CD4-positive, alpha-beta T cell treated with Interleukin-15 for 1 hour (primary cell): ENCODE data around the gene AAGAB.
"Not testable (repeated sequence)": the region's sequence is repeated elsewhere in the genome, so short reads cannot be mapped to it uniquely, and the experiment has no call there.

ENCODE experiments used
- DNase-seq: peaks from one replicate; pipeline ENCODE4 v3.0.0-alpha.2; 2020

AAGAB gene

DNA sequence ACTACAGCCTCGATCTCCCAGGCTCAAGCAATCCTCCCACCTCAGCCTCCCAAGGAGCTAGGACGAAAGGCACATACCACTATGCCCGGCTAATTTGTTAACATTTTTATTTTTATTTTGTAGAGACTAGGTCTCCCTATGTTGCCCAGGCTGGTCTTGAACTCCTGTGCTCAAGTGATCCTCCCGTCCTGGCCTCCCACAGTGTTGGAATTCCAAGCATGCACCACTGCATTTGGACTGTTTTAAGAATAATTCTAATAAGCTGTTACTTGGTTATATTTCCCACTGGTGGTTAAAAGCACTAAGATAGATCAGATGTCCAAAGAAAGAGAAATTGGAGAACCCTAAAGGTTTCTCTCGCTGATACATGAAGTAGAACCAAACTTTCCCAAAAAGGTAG lies 3.1 kb downstream of the AAGAB start:
- no peak for DNase-seq

DNA sequence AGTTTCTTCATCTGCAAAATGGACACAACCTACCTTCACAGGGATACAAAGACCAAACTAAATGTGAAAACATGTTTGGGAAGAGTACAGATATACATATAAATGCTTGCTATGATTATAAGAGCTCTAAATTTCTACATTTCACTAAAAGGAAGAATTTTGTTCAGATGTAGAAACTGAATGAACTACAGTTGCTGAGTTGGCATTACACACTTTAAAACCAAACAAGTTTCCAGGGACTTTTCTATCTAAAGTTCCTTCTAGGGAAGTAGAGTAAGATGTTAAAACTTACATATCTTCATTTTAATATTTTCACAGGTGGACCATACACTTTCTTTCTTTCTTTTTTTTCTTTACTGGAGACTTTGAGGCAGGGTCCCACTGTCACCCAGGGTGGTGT lies 4.6 kb downstream of the AAGAB start:
- no peak for DNase-seq

DNA sequence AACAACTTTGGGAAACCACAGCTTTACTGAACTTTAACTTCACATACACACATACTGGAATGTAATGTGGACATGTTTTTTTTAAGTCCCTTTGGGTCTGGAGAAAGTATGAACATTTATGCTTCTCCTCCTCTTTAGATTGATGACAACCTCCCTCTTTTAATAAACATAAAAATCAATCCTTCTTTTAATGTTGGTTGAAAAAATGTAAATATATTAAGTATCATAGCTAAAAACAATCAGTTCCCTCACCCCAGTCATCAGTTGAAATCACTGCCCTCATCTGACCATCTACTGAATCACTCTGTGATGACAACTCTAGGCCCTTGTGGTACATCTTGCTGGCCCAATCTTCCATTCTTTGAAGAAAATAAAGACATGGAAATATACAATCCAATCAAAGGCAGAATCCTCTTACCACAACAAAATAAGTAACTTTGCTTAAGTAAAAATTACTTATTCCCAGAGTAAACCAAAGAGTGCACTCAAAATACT lies 6.4 kb downstream of the AAGAB start:
- DNase-seq, result no peak

DNA sequence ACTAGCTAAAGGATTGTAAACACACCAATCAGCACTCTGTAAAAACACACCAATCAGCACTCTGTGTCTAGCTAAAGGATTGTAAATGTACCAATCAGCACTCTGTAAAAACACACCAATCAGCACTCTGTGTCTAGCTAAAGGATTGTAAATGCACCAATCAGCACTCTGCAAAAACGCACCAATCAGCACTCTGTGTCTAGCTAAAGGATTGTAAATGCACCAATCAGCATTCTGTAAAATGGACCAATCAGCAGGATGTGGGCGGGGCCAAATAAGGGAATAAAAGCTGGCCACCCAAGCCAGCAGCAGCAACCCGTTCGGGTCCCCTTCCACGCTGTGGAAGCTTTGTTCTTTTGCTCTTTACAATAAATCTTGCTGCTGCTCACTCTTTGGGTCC lies 7.9 kb downstream of the AAGAB start:
- not testable (repeated sequence) for DNase-seq

DNA sequence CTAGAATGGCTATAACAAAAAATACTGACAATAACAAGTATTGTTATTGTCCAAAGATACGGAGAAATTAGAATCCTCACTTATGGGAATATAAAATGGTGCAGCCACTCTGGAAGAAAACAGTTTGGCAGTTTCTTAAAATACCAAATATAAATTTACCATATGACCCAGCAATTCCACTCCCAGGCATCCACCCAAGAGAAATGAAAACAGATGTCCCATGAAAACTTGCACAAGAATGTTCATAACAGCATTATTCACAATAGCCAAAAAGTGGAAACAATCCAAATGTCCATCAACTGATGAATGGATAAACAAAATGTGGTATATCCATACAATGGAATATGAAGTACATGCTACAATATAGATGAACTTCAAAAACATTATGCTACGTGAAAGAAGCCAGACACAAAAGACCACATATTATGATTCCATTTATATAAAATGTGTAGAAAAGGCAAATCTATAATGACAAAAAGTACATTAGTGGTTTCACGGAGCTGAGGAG lies 9.4 kb downstream of the AAGAB start:
- no peak for DNase-seq

DNA sequence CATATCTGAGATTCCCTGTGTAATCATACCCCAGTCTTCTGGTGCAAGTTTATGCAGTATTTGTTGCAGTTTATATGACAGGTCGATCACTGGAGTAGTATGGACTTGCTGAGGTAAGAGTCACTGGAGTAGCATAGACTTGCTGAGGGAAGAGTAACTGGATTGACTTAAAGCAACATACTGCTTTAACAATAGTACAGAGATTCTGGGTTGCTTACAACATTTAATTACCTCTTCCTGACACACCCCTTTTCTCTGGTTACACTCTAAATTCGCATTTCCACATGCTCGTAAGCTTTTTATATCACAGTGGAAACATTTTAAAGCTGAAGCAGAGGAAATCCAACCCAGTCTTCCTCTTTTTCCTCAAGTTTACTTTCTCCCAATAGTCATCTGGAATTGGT lies 11.8 kb downstream of the AAGAB start:
- DNase-seq, result no peak

DNA sequence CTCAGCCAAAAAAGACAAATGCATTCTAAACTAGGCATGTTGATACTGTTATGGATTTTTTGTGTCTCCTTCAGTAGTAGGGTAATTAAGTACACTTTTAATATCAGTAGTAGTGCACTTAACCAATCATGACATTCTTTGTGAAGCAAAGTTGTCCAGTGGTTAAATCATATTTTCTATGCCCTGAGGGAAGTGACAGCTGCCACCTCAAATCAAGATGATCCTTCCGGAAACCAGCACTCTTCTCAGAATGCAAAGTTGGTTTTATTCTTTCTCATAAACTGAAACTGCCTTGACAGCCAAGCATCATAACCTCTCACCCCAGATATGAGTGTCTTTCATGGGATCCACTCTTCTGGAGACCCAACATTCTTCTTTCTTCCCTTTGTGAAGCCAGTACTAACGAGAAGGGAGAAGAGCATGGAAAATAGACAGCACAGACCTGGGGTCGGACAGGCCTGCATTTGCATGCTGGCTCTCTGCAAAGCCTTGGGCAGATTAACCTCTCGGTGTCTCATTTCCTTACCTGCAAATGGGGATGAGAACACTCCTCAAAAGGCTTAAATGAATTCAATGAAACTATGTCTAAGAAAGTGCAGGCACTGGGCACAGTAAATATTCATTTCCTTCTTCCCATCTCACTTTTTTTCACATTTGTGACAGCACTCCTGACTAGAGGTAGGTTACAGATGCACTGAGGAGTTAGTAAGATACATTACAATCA lies 13.2 kb downstream of the AAGAB start:
- no peak for DNase-seq

DNA sequence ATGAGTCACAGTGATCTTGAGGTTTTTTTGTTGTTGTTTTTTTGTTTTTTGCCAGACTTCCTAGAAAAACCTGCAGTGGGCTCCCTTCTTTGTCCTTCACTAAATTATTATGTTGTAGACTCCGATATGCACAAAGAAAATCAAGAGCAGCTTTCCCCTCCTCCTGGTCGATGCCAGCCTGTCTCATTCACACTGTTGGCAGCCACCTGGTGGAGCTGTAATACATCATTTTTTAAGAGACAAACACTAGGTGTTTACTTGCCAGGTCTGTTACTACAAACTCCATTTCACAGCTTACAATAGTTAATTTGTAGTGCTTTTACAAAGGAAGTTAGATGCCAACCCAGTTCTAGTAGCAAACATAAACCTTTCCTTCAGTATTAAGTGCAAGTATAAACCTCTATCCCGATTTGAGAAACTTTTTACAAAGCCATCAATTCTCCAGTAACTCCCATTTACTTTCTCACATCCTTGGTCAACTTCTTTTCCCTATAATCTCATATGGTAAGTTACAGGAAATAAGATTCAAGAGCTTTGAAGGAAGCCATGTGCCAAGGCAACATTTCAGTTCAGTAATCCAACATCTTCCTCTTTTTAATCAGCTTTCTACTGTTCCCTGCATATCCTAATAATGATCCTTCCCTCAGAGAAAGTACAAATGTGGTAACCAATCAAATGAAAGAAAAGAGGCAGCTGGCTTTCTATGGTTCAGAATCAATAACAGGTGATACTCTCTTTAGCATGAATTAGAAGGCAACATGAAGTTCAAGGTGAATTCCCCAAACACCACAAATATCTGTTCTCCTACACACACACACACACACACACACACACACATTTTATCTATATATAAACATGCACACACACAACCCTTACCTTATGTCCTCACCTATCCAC lies 14.0 kb downstream of the AAGAB start:
- no peak for DNase-seq

DNA sequence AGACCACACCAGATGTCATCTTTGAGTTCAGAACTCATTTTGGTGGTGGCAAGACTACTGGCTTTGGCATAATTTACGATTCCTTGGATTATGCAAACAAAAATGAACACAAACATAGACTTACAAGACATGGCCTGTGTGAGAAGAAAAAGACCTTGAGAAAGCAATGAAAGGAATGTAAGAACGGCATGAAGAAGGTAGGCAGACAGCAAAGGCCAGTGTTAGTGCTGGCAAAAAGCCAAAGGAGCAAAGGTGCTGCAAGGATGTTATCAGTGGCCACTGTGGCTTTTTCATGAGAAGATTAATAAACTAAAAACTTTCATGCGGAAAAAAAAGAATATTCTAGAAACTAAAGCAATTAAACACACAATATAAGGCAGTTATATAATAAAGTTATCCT lies 21.9 kb downstream of the AAGAB start:
- DNase-seq, result no peak

DNA sequence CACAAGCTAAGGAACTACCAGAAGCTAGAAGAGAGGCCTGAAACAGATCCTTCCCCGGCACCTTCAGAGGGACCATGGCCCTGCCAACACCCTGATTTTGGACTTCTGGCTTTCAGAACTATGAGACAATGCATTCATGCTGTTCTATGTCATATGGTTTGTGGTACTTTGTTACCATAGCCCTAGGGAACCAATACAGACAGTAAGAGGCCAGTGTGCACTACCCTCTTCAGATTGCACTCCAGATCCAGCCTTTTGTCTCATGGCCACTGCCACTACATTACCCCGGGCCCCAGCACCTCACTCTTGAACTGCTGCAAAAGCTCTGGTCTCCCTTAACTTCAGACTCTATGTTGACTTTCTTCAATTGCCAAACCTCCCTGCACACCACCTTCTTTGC lies 24.0 kb downstream of the AAGAB start:
- no peak for DNase-seq

DNA sequence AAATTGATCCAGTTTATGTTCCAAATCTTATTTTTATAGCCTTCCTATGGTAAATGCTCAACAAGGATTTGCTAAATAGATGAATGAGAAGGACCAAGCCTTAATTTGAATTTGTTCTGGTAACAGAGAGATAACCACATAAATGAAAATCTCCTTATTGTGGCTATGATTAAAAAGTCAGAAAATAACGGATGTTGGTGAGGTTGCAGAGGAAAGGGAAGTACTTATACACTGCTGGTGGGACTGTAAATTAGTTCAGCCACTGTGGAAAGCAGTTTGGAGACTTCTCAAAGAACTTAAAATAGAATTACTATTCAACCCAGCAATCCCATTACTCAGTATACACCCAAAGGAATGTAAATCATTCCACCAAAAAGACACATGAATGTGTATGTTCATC lies 26.2 kb downstream of the AAGAB start:
- no peak for DNase-seq

DNA sequence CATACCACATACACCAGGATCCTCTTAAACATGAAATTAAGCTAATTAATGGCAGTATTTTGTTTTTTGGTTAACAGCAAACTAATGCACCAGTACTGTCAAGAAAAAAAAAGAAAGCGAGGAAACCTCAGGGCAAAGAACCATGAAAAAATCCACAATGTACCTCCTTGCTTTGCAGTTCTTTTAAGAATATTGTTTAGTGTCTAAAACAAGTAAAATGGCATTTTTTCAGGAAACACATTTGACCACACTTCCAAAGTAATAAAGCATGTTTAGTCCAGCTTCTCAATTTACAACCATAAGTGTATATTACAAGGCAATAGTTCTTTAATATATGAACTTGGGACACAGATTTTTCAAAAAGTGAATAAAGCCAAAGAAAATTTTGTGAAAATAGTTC lies 26.6 kb downstream of the AAGAB start:
- no peak for DNase-seq

DNA sequence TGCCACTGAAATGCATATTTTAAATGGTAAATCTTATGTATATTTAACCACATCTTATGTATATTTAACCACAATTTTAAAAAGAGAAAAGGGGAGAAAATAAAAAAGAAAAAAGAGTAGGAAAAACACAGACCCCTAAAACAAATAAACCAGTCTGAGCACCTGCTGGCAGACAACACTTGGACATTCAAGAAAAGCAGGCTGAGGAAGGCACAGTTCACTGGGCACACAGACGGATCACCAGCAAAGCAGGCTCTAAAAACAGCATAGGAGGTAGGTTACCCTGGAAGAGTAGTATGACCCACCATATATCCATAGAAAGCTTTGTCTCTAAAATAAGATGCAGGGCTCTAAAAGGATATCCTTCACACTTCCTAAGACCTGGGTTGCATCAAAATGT lies 27.0 kb downstream of the AAGAB start:
- no peak for DNase-seq

DNA sequence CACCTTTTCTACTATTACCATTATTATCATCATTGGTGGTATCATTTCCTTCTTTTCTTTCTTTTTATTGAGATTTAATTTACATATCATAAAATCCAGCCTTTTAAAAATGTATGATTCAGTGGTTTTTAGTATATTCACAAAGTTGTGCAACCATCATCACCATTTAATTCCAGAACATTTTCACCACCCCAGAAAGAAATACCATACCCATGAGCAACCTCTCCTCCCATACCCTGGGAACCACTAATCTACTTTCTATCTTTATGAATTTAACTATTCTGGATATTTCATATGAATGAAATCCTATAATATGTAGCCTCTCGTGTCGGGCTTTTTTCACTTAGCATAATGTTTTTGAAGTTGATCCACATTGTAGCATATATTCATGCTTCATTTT lies 29.1 kb downstream of the AAGAB start:
- DNase-seq, result no peak

DNA sequence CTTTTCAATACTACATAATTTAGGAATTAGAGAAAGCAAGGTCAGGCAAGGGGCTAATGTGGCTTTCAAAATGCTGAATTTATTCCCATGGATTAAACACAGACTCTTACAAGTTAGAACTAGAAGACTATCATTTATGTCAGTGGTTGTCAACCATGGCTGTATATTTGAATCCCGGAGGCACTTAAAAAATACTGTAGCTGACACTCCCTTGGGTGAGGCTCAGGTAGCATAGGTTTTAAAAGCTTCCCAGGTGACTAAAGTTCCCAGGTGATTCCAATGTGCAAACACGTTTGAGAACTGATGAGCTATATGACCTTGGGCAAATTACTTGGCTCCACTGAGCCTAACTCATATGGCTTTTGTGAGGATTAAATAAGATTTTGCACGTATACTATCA lies 29.6 kb downstream of the AAGAB start:
- no peak for DNase-seq

DNA sequence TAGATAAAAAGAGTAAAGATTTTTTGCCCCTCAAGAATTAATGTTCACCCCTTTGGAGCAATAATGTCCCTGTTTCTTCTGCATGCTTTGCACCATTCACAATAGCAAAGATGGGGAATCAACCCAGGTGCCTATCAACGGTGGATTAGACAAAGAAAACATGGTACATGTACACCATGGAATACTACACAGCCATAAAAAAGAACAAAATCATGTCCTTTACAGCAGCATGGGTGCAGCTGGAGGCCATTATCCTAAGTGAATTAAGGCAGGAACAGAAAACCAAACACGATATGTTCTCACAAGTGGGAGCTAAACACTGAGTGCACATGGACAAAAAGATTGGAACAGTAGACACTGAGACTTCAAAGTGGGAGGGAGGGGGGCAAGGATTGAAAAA lies 35.2 kb downstream of the AAGAB start:
- DNase-seq, result no peak

DNA sequence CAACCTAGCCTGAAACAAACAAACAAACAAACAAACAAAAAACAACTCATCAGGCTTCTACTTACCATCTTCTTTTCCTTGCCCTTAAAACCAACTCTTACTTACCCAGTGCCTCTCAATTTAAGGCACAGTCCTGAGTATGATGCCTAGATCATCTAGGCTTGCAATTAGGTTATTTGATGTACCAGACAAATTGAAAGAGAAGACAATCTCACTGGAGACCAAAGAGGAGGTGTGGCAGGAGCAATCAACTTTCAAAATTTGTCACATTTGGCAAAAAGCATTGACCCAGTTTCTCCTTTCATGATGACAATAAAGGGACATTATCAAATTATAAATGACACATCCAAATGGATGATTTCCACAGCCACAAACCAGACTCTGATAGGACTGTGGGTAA lies 36.0 kb downstream of the AAGAB start:
- no peak for DNase-seq

DNA sequence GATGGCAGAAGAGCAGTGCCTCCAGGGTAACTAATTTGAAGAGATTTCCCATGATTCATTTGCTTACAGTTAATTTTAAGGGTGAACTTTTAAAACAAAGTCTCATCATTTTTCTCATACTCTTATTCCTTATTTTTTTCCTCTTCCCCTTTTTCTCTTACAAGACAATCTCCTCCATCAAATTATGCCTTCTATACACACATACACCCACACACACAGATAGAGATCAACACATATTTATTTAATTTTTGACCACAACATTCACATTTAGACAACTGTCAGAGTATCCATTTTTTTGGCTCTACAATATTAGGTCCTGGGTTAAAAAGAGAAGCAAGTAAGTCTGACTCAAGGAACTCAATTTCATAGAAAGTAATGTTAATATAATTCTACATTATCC lies 37.6 kb downstream of the AAGAB start:
- DNase-seq, result no peak

DNA sequence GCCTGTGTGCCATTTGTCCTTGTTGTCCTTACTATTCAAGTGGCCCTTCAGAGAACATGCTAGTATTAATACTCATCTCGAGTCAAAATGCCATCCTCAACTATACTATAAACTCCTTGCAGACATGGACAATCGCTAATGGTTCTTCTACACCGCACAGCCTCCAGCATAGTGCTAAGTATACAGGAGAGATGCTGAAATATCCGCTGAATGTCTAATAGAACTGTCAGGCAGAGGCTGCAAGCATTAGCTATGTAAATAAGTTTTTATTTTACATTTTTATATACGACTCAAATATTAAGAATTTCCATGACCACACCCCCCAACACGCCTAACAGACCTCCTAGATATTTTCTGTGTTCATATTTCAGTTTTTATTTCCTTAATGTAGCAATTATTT lies 39.4 kb downstream of the AAGAB start:
- DNase-seq, result no peak

DNA sequence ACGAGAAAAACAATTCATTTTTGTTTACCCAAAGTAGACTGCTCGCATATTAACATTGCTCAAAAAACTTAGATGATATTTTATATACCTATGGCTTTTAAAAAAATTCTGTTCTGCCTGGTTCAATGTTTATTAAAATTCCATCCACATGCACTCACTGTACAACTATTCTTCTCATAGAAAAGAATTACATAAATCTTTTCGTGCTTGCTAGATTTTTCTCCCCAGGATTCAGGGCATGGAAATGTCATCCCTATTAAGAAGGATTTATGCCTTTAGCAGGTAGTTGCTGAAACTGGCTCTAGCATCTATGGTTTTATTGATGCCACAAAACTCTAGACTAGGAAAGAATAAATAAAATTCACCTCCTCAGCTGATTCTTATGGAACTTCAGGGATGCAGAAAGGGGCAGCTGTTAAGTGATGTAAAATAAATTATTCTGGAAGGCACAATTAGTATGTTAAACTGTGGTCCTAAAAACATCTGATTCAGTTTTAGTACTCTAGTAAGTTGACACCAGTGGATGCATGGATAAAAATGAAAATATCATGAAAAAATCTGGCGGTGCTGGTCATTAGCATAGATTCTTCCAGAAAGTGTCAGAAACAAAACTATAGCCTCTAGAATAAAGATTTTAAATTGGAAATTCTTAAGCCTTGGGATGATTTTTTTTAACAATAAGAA lies 41.6 kb downstream of the AAGAB start:
- no peak for DNase-seq

DNA sequence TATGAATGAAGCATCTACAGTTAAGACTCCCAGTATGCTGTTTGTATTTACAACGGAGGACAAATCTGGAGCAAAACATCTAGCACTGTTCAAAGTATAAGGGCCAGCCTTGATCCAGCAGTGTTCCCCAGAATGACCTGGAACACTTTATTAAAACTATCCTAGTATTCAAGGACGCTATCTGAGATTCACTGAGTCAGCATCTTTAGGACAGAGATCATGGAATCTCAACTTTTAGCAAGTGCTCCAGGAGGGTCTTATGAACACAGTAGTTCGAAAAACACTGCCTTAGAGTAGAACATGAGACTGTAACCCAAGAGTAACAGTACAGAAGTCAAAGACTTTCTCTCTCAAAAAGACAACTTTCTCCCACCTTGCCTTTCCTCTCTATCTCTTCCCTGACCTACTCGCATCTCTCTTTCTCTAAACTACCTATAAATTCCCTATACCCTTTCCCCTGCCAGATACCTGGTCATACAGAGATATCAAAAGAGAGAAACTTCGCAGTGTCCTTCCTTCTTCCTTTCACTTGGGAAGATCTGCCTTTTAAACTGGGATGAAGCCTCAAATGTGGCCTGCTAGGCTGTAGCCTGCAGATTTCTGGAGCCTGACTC lies 43.8 kb downstream of the AAGAB start:
- DNase-seq, result no peak

DNA sequence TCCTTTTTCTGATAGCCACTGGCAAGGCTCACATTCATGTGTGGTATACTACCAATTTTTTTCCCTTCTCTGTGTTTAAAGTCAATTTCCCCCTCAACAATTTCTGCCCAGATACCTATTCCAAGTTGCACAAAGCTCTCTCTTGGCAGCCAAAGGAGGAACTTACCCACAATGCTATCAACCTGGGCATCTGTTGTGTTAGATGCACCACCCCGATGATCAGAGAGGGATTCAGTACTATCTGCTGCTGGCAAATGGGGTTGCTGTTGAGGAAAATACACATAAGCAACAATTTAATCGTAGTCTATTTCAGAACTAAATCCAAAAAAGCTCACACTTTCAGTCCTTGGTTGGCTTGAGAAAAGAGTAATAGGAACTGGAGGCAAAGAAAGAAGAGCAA lies 46.1 kb downstream of the AAGAB start:
- DNase-seq, result no peak

DNA sequence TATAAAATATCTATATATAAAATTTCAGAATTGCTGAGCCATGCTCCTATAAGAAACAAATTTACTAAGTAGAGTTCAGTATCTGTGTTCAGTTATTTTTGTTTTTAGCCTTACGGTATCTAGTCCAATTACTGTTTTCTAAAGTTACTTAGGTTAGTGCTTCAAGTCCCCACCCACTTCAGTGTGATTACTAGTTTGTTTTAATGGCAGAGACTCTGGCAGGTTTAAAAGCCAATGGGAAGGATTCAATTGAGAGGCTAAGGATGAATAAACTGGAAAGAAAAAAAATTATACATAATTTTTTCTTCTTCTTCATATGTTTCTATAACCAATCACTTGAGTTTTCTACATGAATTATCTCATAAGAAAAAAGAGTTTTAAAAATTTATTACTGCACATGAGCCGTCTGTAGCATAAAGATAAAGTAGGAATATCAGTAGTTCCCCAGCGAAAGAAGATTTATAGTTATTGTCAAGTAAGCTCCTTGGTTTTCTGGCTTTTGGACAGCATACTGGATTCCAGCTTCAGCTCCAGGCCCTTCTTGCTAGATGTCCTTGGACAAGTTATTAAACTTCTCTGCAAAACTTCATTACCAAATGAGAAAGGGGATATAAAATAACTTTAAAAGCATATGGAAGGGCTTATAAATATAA lies 46.8 kb downstream of the AAGAB start:
- no peak for DNase-seq
